ENCODE measurements around the gene SIAH2.
"Not testable (repeated sequence)": the region's sequence is repeated elsewhere in the genome, so short reads cannot be mapped to it uniquely, and the experiment has no call there.

Gene SIAH2

GRCh38 chr3:150763122-150763840, at the start of gene SIAH2:
TSS of gene SIAH2 (minus strand) at chr3:150763169. CDS start at chr3:150762849, 320 bp downstream.
- DNase-seq (ENCODE audit: extremely low read depth in 1 of 2, low read depth in 1 of 2) = peak; percentile 85 to 87

- no peak for DNase-seq (ENCODE audit: extremely low read depth in 1 of 2, low read depth in 1 of 2)
Measured at GRCh38 chr3:150811984-150812383, 49.0 kb upstream of the SIAH2 start.

GRCh38 chr3:150810641-150811040, 47.7 kb upstream of the SIAH2 start:
- no peak for DNase-seq (ENCODE audit: extremely low read depth in 1 of 2, low read depth in 1 of 2)

- DNase-seq (ENCODE audit: extremely low read depth in 1 of 2, low read depth in 1 of 2) = no peak
Measured at GRCh38 chr3:150806185-150806835, 43.3 kb upstream of the SIAH2 start.

GRCh38 chr3:150805354-150805753, 42.4 kb upstream of the SIAH2 start:
- DNase-seq (ENCODE audit: extremely low read depth in 1 of 2, low read depth in 1 of 2) = no peak

- DNase-seq (ENCODE audit: extremely low read depth in 1 of 2, low read depth in 1 of 2) = no peak
Measured at GRCh38 chr3:150803440-150803985, 40.5 kb upstream of the SIAH2 start.

GRCh38 chr3:150800722-150801121, 37.8 kb upstream of the SIAH2 start:
- no peak for DNase-seq (ENCODE audit: extremely low read depth in 1 of 2, low read depth in 1 of 2)

GRCh38 chr3:150798122-150798618, 35.2 kb upstream of the SIAH2 start:
- DNase-seq (ENCODE audit: extremely low read depth in 1 of 2, low read depth in 1 of 2) = no peak

GRCh38 chr3:150797155-150797554, 34.2 kb upstream of the SIAH2 start:
- DNase-seq (ENCODE audit: extremely low read depth in 1 of 2, low read depth in 1 of 2) = no peak

- DNase-seq (ENCODE audit: extremely low read depth in 1 of 2, low read depth in 1 of 2) = not testable (repeated sequence)
Measured at GRCh38 chr3:150796527-150796926, 33.6 kb upstream of the SIAH2 start.

GRCh38 chr3:150793641-150794040, 30.7 kb upstream of the SIAH2 start:
- DNase-seq (ENCODE audit: extremely low read depth in 1 of 2, low read depth in 1 of 2) = no peak

- no peak for DNase-seq (ENCODE audit: extremely low read depth in 1 of 2, low read depth in 1 of 2)
Measured at GRCh38 chr3:150790629-150791028, 27.7 kb upstream of the SIAH2 start.

GRCh38 chr3:150789451-150789850, 26.5 kb upstream of the SIAH2 start:
- DNase-seq (ENCODE audit: extremely low read depth in 1 of 2, low read depth in 1 of 2) = no peak

- peak; percentile 47 to 75 for DNase-seq (ENCODE audit: extremely low read depth in 1 of 2, low read depth in 1 of 2)
Measured at GRCh38 chr3:150787741-150788370, 24.9 kb upstream of the SIAH2 start.

- no peak for DNase-seq (ENCODE audit: extremely low read depth in 1 of 2, low read depth in 1 of 2)
Measured at GRCh38 chr3:150786791-150787190, 23.8 kb upstream of the SIAH2 start.

- DNase-seq (ENCODE audit: extremely low read depth in 1 of 2, low read depth in 1 of 2) = no peak
Measured at GRCh38 chr3:150784747-150785125, 21.8 kb upstream of the SIAH2 start.

- no peak for DNase-seq (ENCODE audit: extremely low read depth in 1 of 2, low read depth in 1 of 2)
Measured at GRCh38 chr3:150783920-150784746, 21.2 kb upstream of the SIAH2 start.

GRCh38 chr3:150783316-150783715, 20.3 kb upstream of the SIAH2 start:
- DNase-seq (ENCODE audit: extremely low read depth in 1 of 2, low read depth in 1 of 2) = no peak

- no peak for DNase-seq (ENCODE audit: extremely low read depth in 1 of 2, low read depth in 1 of 2)
Measured at GRCh38 chr3:150779402-150779858, 16.5 kb upstream of the SIAH2 start.

- no peak for DNase-seq (ENCODE audit: extremely low read depth in 1 of 2, low read depth in 1 of 2)
Measured at GRCh38 chr3:150778793-150779401, 15.9 kb upstream of the SIAH2 start.
